ENCODE data around the gene RBM19. TPM values are rescaled to one million over a fixed set of nuclear protein-coding genes. Genes with fewer than 3 reads are reported as not detected.
A peak's percentile ranks its signal among the peaks of the same experiment; 100 is the strongest.

The RBM19 gene
- total RNA-seq, 1 donor, result 22.6 TPM

- TF ChIP-seq CTCF (IDR thresholded peaks at IDR 0.05; ENCODE audit: insufficient read depth, low read length), result no peak
- peak; percentile 58 for DNase-seq (ENCODE audit: low read depth)
- no peak overlapping the region for H3K4me3 ChIP-seq (ENCODE audit: low read depth, low read length)
Observed at GRCh38 chr12:113831016-113831415, 135.1 kb downstream of the RBM19 start.

- DNase-seq (ENCODE audit: low read depth), result no peak
- no peak for TF ChIP-seq CTCF (IDR thresholded peaks at IDR 0.05; ENCODE audit: insufficient read depth, low read length)
- H3K4me3 ChIP-seq (ENCODE audit: low read depth, low read length), result no peak overlapping the region
Observed at GRCh38 chr12:113829212-113829611, 136.9 kb downstream of the RBM19 start.

GRCh38 chr12:113827539-113828114 is 138.5 kb downstream of the RBM19 start:
- no peak for DNase-seq (ENCODE audit: low read depth)
- H3K4me3 ChIP-seq (ENCODE audit: low read depth, low read length), result no peak overlapping the region
- TF ChIP-seq CTCF (IDR thresholded peaks at IDR 0.05; ENCODE audit: insufficient read depth, low read length), result no peak

- no peak for DNase-seq (ENCODE audit: low read depth)
- TF ChIP-seq CTCF (IDR thresholded peaks at IDR 0.05; ENCODE audit: insufficient read depth, low read length), result no peak
- H3K4me3 ChIP-seq (ENCODE audit: low read depth, low read length), result no peak overlapping the region
Observed at GRCh38 chr12:113826805-113827538, 139.2 kb downstream of the RBM19 start.

DNA sequence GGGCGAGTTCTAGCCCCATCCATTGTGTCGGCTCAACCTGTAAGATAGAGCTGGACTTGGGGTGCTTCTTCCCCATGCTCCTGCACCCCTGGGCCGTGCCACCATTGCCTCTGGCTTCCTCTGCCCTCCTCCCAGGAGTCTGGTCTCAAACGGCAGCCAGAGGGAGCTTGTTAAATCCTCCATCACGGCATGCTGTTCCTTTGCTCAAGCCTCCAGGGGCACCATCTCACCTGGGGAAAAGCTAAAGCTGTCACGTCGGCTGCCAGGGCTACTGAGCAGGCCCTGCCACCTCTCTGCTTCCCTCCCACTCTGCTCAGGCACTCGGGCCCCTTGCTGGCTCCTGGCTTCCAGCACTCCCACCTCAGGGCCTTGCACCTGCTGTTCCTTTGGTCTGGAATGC is 140.4 kb downstream of the RBM19 start:
- H3K4me3 ChIP-seq (ENCODE audit: low read depth, low read length), result no peak overlapping the region
- no peak for TF ChIP-seq CTCF (IDR thresholded peaks at IDR 0.05; ENCODE audit: insufficient read depth, low read length)
- no peak for DNase-seq (ENCODE audit: low read depth)

DNA sequence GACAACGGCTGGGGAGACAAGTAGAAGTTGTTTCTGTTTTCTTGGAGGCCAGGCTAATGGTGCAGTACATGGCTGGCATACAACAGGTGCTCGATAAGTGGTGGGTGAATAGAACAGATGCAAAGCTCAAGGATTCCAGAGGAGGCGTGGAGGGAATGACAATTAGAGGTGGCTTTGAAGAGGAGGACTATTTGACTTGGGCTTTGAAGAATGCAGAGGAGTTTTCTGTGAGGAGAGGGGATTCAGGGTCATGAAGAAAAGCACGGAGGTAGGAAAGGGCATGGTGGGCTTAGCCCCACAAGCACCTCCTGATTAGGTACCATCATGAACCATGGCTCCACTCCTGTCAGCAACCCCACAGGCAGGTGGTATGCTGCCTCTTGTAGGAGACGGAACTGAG is 142.3 kb downstream of the RBM19 start:
- H3K4me3 ChIP-seq (ENCODE audit: low read depth, low read length), result no peak overlapping the region
- no peak for DNase-seq (ENCODE audit: low read depth)
- TF ChIP-seq CTCF (IDR thresholded peaks at IDR 0.05; ENCODE audit: insufficient read depth, low read length), result no peak

Measured in fibroblast of the aortic adventitia (primary cell).